ENCODE measurements around the gene ELAVL4.

DNA sequence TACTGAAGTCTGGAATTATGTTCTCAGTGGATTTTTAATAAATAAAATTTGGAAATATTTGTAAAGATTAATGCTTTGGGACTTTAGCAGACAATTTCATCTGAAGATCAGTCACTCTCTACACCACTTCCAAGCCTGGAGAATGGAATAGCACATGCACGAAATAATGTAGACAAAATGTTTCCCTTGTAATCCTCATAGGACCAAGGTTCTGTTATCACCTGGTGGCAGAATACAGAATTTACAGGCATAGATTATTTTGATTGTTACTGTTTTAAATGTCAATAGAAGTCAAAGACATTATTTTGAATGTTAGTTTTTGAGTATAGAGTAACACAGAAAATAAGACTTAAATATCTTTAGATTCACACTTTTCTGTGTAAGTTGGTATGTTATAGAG lies 9.1 kb upstream of the ELAVL4 start:
- TF ChIP-seq, protein P1, sequence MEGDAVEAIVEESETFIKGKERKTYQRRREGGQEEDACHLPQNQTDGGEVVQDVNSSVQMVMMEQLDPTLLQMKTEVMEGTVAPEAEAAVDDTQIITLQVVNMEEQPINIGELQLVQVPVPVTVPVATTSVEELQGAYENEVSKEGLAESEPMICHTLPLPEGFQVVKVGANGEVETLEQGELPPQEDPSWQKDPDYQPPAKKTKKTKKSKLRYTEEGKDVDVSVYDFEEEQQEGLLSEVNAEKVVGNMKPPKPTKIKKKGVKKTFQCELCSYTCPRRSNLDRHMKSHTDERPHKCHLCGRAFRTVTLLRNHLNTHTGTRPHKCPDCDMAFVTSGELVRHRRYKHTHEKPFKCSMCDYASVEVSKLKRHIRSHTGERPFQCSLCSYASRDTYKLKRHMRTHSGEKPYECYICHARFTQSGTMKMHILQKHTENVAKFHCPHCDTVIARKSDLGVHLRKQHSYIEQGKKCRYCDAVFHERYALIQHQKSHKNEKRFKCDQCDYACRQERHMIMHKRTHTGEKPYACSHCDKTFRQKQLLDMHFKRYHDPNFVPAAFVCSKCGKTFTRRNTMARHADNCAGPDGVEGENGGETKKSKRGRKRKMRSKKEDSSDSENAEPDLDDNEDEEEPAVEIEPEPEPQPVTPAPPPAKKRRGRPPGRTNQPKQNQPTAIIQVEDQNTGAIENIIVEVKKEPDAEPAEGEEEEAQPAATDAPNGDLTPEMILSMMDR (IDR thresholded peaks at IDR 0.05), result no peak
- TF ChIP-seq POLR2A (IDR thresholded peaks at IDR 0.05), result no peak

Data from lower leg skin (tissue), 3 donors.